ENCODE data around the gene NEK11. TPM values are rescaled to one million over a fixed set of nuclear protein-coding genes. Genes with fewer than 3 reads are reported as not detected.
"Not testable (repeated sequence)": the region's sequence is repeated elsewhere in the genome, so short reads cannot be mapped to it uniquely, and the experiment has no call there.

The NEK11 gene
- total RNA-seq, 1 donor from 2014 or later: 4.4 TPM

- peaks cover 4% of the 10 kb centered on the region for H3K36me3 Mint-ChIP-seq (ENCODE audit: low read depth)
- peaks cover 23% of the 10 kb centered on the region for H3K4me1 Mint-ChIP-seq (ENCODE audit: low read depth)
- H3K9me3 Mint-ChIP-seq (ENCODE audit: low read depth): no peaks in the 10 kb centered on the region
- DNase-seq (ENCODE audit: low spot score): no peak
- no peak overlapping the region for H3K4me3 Mint-ChIP-seq (ENCODE audit: unreplicated experiment)
- no peaks in the 10 kb centered on the region for H3K27me3 Mint-ChIP-seq (ENCODE audit: low read depth)
- TF ChIP-seq, protein P1, sequence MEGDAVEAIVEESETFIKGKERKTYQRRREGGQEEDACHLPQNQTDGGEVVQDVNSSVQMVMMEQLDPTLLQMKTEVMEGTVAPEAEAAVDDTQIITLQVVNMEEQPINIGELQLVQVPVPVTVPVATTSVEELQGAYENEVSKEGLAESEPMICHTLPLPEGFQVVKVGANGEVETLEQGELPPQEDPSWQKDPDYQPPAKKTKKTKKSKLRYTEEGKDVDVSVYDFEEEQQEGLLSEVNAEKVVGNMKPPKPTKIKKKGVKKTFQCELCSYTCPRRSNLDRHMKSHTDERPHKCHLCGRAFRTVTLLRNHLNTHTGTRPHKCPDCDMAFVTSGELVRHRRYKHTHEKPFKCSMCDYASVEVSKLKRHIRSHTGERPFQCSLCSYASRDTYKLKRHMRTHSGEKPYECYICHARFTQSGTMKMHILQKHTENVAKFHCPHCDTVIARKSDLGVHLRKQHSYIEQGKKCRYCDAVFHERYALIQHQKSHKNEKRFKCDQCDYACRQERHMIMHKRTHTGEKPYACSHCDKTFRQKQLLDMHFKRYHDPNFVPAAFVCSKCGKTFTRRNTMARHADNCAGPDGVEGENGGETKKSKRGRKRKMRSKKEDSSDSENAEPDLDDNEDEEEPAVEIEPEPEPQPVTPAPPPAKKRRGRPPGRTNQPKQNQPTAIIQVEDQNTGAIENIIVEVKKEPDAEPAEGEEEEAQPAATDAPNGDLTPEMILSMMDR (IDR thresholded peaks at IDR 0.05): no peak
- H3K27ac Mint-ChIP-seq (ENCODE audit: unreplicated experiment): peak overlapping the region; percentile 47
Observed at GRCh38 chr3:131036986-131037385, 10.3 kb downstream of the NEK11 start.

GRCh38 chr3:131038326-131038725 is 11.6 kb downstream of the NEK11 start:
- H3K4me3 Mint-ChIP-seq (ENCODE audit: unreplicated experiment): no peak overlapping the region
- DNase-seq (ENCODE audit: low spot score): no peak
- H3K4me1 Mint-ChIP-seq (ENCODE audit: low read depth): peaks cover 23% of the 10 kb centered on the region
- TF ChIP-seq, protein P1 (IDR thresholded peaks at IDR 0.05): no peak
- H3K27ac Mint-ChIP-seq (ENCODE audit: unreplicated experiment): no peak overlapping the region
- peaks cover 2% of the 10 kb centered on the region for H3K9me3 Mint-ChIP-seq (ENCODE audit: low read depth)
- peaks cover 7% of the 10 kb centered on the region for H3K36me3 Mint-ChIP-seq (ENCODE audit: low read depth)
- H3K27me3 Mint-ChIP-seq (ENCODE audit: low read depth): no peaks in the 10 kb centered on the region

GRCh38 chr3:131042271-131042985 is 15.8 kb downstream of the NEK11 start:
- H3K27ac Mint-ChIP-seq (ENCODE audit: unreplicated experiment); H3K4me1 Mint-ChIP-seq (ENCODE audit: low read depth); H3K27me3 Mint-ChIP-seq (ENCODE audit: low read depth); DNase-seq (ENCODE audit: low spot score); H3K4me3 Mint-ChIP-seq (ENCODE audit: unreplicated experiment): not testable (repeated sequence)
- peaks cover 17% of the 10 kb centered on the region for H3K36me3 Mint-ChIP-seq (ENCODE audit: low read depth)
- peaks cover 21% of the 10 kb centered on the region for H3K9me3 Mint-ChIP-seq (ENCODE audit: low read depth)

DNA sequence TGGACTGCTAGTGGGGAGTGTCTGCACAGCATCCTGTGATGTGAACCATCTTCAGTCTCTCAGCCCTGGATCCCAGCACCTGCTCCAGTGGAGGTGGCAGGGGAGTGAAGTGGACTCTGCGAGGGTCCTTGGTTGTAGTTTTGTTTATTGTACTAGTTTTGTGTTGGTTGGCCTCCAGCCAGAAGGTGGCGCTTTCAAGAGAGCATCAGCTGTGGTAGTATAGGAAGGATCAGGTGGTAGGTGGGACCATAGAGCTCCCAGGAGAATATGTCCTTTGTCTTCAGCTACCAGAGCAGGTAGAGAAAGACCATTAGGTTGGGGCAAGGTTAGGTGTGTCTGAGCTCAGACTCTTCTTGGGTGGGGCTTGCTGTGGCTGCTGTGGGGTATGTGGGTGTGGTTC is 20.9 kb downstream of the NEK11 start:
- no peak overlapping the region for H3K4me3 Mint-ChIP-seq (ENCODE audit: unreplicated experiment)
- TF ChIP-seq, protein P1 (IDR thresholded peaks at IDR 0.05): peak; percentile 14
- H3K36me3 Mint-ChIP-seq (ENCODE audit: low read depth): peaks cover 16% of the 10 kb centered on the region
- DNase-seq (ENCODE audit: low spot score): no peak
- no peak overlapping the region for H3K27ac Mint-ChIP-seq (ENCODE audit: unreplicated experiment)
- no peaks in the 10 kb centered on the region for H3K4me1 Mint-ChIP-seq (ENCODE audit: low read depth)
- peaks cover 21% of the 10 kb centered on the region for H3K9me3 Mint-ChIP-seq (ENCODE audit: low read depth)
- H3K27me3 Mint-ChIP-seq (ENCODE audit: low read depth): no peaks in the 10 kb centered on the region

- peaks cover 14% of the 10 kb centered on the region for H3K36me3 Mint-ChIP-seq (ENCODE audit: low read depth)
- TF ChIP-seq, protein P1 (IDR thresholded peaks at IDR 0.05): no peak
- peaks cover 21% of the 10 kb centered on the region for H3K9me3 Mint-ChIP-seq (ENCODE audit: low read depth)
- no peak for DNase-seq (ENCODE audit: low spot score)
- no peaks in the 10 kb centered on the region for H3K27me3 Mint-ChIP-seq (ENCODE audit: low read depth)
- H3K4me3 Mint-ChIP-seq (ENCODE audit: unreplicated experiment): no peak overlapping the region
- no peak overlapping the region for H3K27ac Mint-ChIP-seq (ENCODE audit: unreplicated experiment)
- no peaks in the 10 kb centered on the region for H3K4me1 Mint-ChIP-seq (ENCODE audit: low read depth)
Observed at GRCh38 chr3:131048030-131048429, 21.4 kb downstream of the NEK11 start.

GRCh38 chr3:131050001-131050400 is 23.3 kb downstream of the NEK11 start:
- Mint-ChIP-seq H3K9me3 (ENCODE audit: low read depth) (peaks cover 7% of the 10 kb centered on the region), H3K27ac (ENCODE audit: unreplicated experiment) (no peak overlapping the region), H3K4me3 (ENCODE audit: unreplicated experiment) (no peak overlapping the region), H3K27me3 (ENCODE audit: low read depth) (no peaks in the 10 kb centered on the region), H3K36me3 (ENCODE audit: low read depth) (peaks cover 5% of the 10 kb centered on the region), H3K4me1 (ENCODE audit: low read depth) (no peaks in the 10 kb centered on the region)
- no peak for DNase-seq (ENCODE audit: low spot score)
- TF ChIP-seq, protein P1 (IDR thresholded peaks at IDR 0.05): no peak
